NCI-H187 treated with DMSO at 0.1 percent for 48 hours (cell line): ENCODE measurements around the gene DGCR2.
"Not testable (repeated sequence)": the region's sequence is repeated elsewhere in the genome, so short reads cannot be mapped to it uniquely, and the experiment has no call there.

Experiments used
- DNase-seq: peaks from one replicate; lab custom pipeline; 2025; lab: John Stamatoyannopoulos, UW

The DGCR2 gene

GRCh38 chr22:19060356-19061009 lies 61.7 kb downstream of the DGCR2 start:
- DNase-seq, result no peak

GRCh38 chr22:19059481-19060278 lies 62.5 kb downstream of the DGCR2 start:
- no peak for DNase-seq

- no peak for DNase-seq
Observed at GRCh38 chr22:19058713-19059451, 63.3 kb downstream of the DGCR2 start.

- DNase-seq, result no peak
Observed at GRCh38 chr22:19057999-19058491, 64.2 kb downstream of the DGCR2 start.

- DNase-seq, result no peak
Observed at GRCh38 chr22:19057539-19057938, 64.7 kb downstream of the DGCR2 start.

GRCh38 chr22:19056951-19057401 lies 65.2 kb downstream of the DGCR2 start:
- DNase-seq, result no peak

- DNase-seq, result no peak
Observed at GRCh38 chr22:19055801-19056200, 66.4 kb downstream of the DGCR2 start.

- no peak for DNase-seq
Observed at GRCh38 chr22:19052941-19053541, 69.2 kb downstream of the DGCR2 start.

- DNase-seq, result no peak
Observed at GRCh38 chr22:19051381-19052072, 70.7 kb downstream of the DGCR2 start.

GRCh38 chr22:19050847-19051246 lies 71.4 kb downstream of the DGCR2 start:
- not testable (repeated sequence) for DNase-seq

GRCh38 chr22:19050117-19050516 lies 72.1 kb downstream of the DGCR2 start:
- DNase-seq, result no peak

- no peak for DNase-seq
Observed at GRCh38 chr22:19048531-19048930, 73.7 kb downstream of the DGCR2 start.

- DNase-seq, result no peak
Observed at GRCh38 chr22:19047993-19048392, 74.2 kb downstream of the DGCR2 start.

- DNase-seq, result no peak
Observed at GRCh38 chr22:19046719-19047609, 75.2 kb downstream of the DGCR2 start.

- no peak for DNase-seq
Observed at GRCh38 chr22:19046287-19046686, 75.9 kb downstream of the DGCR2 start.

GRCh38 chr22:19045094-19045493 lies 77.1 kb downstream of the DGCR2 start:
- no peak for DNase-seq

GRCh38 chr22:19044381-19044780 lies 77.8 kb downstream of the DGCR2 start:
- no peak for DNase-seq

- DNase-seq, result no peak
Observed at GRCh38 chr22:19043121-19044085, 78.8 kb downstream of the DGCR2 start.
